K562 (cell line): ENCODE results near the gene HP1BP3.

ENCODE experiments used
- BHLHE40 ChIP-seq: IDR thresholded peaks from 2 replicates; pipeline ENCODE4 v1.6.1; 2011; ENCODE audit warnings: low read length, improper control_type of control experiment
- CTCF ChIP-seq, 3 experiments: IDR thresholded peaks in 2 of 3; conservative IDR thresholded peaks in 1 of 3; 2 replicates each; pipeline ENCODE4 v1.5.1; 2011 to 2012; ENCODE audit warnings: low read length in 3 of 3, mild to moderate bottlenecking in 3 of 3, control low read depth in 2 of 3, improper control_type of control experiment in 1 of 3, inconsistent platforms in 1 of 3, low read depth in 1 of 3, mixed read lengths in 1 of 3, moderate library complexity in 1 of 3; ENCODE audit not compliant: insufficient read depth in 2 of 3
- DNMT1 ChIP-seq: fragments of 450-650 bp; IDR thresholded peaks from 2 replicates; pipeline ENCODE4 v1.6.1; 2016; ENCODE audit warnings: antibody characterized with exemption, mild to moderate bottlenecking
- EZH2 ChIP-seq: IDR thresholded peaks from 2 replicates; pipeline ENCODE4 v1.6.1; 2012; ENCODE audit warnings: low read depth, mild to moderate bottlenecking, inconsistent platforms, low read length, borderline replicate concordance
- JUND ChIP-seq, 2 experiments: IDR thresholded peaks; 2 replicates in 1 of 2; 3 replicates in 1 of 2; pipeline ENCODE4 v1.6.1; 2011; ENCODE audit warnings: borderline replicate concordance in 2 of 2, low read depth in 2 of 2, low read length in 2 of 2, improper control_type of control experiment in 1 of 2, missing biosample characterization in 1 of 2, missing genetic modification characterization in 1 of 2, missing genetic modification reagents in 1 of 2
- NRF1 ChIP-seq, 2 experiments: fragments of 450-650 bp; IDR thresholded peaks in 1 of 2; conservative IDR thresholded peaks in 1 of 2; 2 replicates each; pipeline ENCODE4 v1.6.1; 2014; ENCODE audit warnings: mild to moderate bottlenecking in 2 of 2
- POLR2A ChIP-seq: fragments of 450-650 bp; conservative IDR thresholded peaks from 2 replicates; pipeline ENCODE4 v1.6.1; 2016
- POLR2AphosphoS2 ChIP-seq: IDR thresholded peaks from 2 replicates; pipeline ENCODE4 v1.6.1; 2012; ENCODE audit warnings: low read length, improper control_type of control experiment
- SRSF9 ChIP-seq: fragments of 200-400 bp; formaldehyde crosslinking; IDR thresholded peaks from 2 replicates; pipeline ENCODE4 v1.6.1; 2017; ENCODE audit warnings: low read depth, low read length, borderline replicate concordance
- TEAD4 ChIP-seq, 2 experiments: sonication (generic) in 1 of 2; formaldehyde crosslinking in 1 of 2; IDR thresholded peaks; 2 replicates each; pipeline versions ENCODE4 v1.6.1 to v1.8.0; 2012 to 2022; ENCODE audit warnings: borderline replicate concordance in 1 of 2, inconsistent platforms in 1 of 2, low read length in 1 of 2, mild to moderate bottlenecking in 1 of 2, missing genetic modification reagents in 1 of 2
- YY1 ChIP-seq, 3 experiments: IDR thresholded peaks; 2 replicates each; pipeline ENCODE4 v1.6.1; 2011; ENCODE audit warnings: low read length in 2 of 3, mild to moderate bottlenecking in 2 of 3, moderate library complexity in 2 of 3, borderline replicate concordance in 1 of 3, control low read depth in 1 of 3, low read depth in 1 of 3; ENCODE audit not compliant: insufficient read depth in 3 of 3, insufficient replicate concordance in 2 of 3, control insufficient read depth in 1 of 3, insufficient read length in 1 of 3; ENCODE audit errors: extremely low read depth in 1 of 3
- ZNF197 ChIP-seq: fragments of 200-800 bp; sonication (Bioruptor generic); IDR thresholded peaks from 2 replicates; pipeline ENCODE4 v1.6.1; 2016; ENCODE audit warnings: low read depth, missing genetic modification characterization, missing compliant biosample characterization
- ZNF583 ChIP-seq: fragments of 250-450 bp; sonication (Bioruptor Pico); IDR thresholded peaks from 2 replicates; pipeline ENCODE4 v1.4.0; 2020

- no peak for TF ChIP-seq ZNF197 (CRISPR knock-in tag)
- TF ChIP-seq TEAD4 (IDR thresholded peaks at IDR 0.05; ENCODE audit: low read length), result no peak
- no peak for TF ChIP-seq TEAD4 (CRISPR knock-in tag; IDR thresholded peaks at IDR 0.05; ENCODE audit: borderline replicate concordance)
- no peak for TF ChIP-seq DNMT1
- no peak for TF ChIP-seq BHLHE40
- TF ChIP-seq NRF1 (conservative IDR thresholded peaks at IDR 0.05 in 1 of 2, IDR thresholded peaks at IDR 0.05 in 1 of 2), result no peak
- TF ChIP-seq JUND (IDR thresholded peaks at IDR 0.05; ENCODE audit: borderline replicate concordance, low read depth, low read length), result no peak
- no peak for TF ChIP-seq JUND (tag; IDR thresholded peaks at IDR 0.05; ENCODE audit: borderline replicate concordance, low read depth, low read length)
- no peak for TF ChIP-seq SRSF9
- no peak for TF ChIP-seq POLR2A
- no peak for TF ChIP-seq YY1 (IDR thresholded peaks at IDR 0.05; ENCODE audit: borderline replicate concordance in 1 of 3, control insufficient read depth in 1 of 3, extremely low read depth in 1 of 3, insufficient read depth in 3 of 3, insufficient read length in 1 of 3, insufficient replicate concordance in 2 of 3, low read depth in 1 of 3, low read length in 2 of 3)
- no peak for TF ChIP-seq EZH2
- TF ChIP-seq ZNF583 (CRISPR knock-in tag), result no peak
- TF ChIP-seq POLR2AphosphoS2, result no peak
- TF ChIP-seq CTCF (IDR thresholded peaks at IDR 0.05 in 2 of 3, conservative IDR thresholded peaks at IDR 0.05 in 1 of 3; ENCODE audit: insufficient read depth in 2 of 3, low read depth in 1 of 3, low read length in 3 of 3), result no peak
Measured at GRCh38 chr1:20732071-20732587, 55.0 kb downstream of the HP1BP3 start.
